ENCODE measurements around the gene CSTPP1. TPM values are rescaled to one million over a fixed set of nuclear protein-coding genes. Genes with fewer than 3 reads are reported as not detected.

CSTPP1 gene
- total RNA-seq, 4 donors from 2014 or later, result 19.1 to 27.0 (median 21.8) TPM

GRCh38 chr11:46901156-46901555, 35.4 kb upstream of the CSTPP1 start:
- TF ChIP-seq POLR2A (IDR thresholded peaks at IDR 0.05), result no peak
- TF ChIP-seq POLR2AphosphoS5 (IDR thresholded peaks at IDR 0.05), result no peak
- no peak for TF ChIP-seq EP300 (IDR thresholded peaks at IDR 0.05)
- no peak for TF ChIP-seq CTCF (IDR thresholded peaks at IDR 0.05)
- no peak for ATAC-seq
- Histone ChIP-seq H3K36me3 (peaks cover 0 to 24% of the 10 kb centered on the region in 2 donors), H3K4me3 (no peak overlapping the region), H3K4me1 (peaks cover 0 to 1% (median 0%) of the 10 kb centered on the region in 3 donors), H3K27ac (no peak overlapping the region), H3K27me3 (no peaks in the 10 kb centered on the region), H3K9me3 (no peaks in the 10 kb centered on the region)
- WGBS, 2 donors (ENCODE audit: low coverage in 1 of 2), result 71% methylated on average over 3 of the region's 3 CpGs

GRCh38 chr11:46902694-46903093, 33.9 kb upstream of the CSTPP1 start:
- WGBS, 2 donors (ENCODE audit: low coverage in 1 of 2), result no CpG with 5 or more reads among the region's 6 CpGs
- no peak for ATAC-seq
- no peak overlapping the region for H3K4me3 ChIP-seq
- H3K9me3 ChIP-seq, result no peaks in the 10 kb centered on the region
- TF ChIP-seq POLR2A (IDR thresholded peaks at IDR 0.05) (no peak), EP300 (IDR thresholded peaks at IDR 0.05) (no peak), CTCF (IDR thresholded peaks at IDR 0.05) (no peak), POLR2AphosphoS5 (IDR thresholded peaks at IDR 0.05) (no peak)
- H3K27me3 ChIP-seq, result no peaks in the 10 kb centered on the region
- peaks cover 0 to 7% (median 0%) of the 10 kb centered on the region in 3 donors for H3K4me1 ChIP-seq
- peaks cover 0 to 24% of the 10 kb centered on the region in 2 donors for H3K36me3 ChIP-seq
- H3K27ac ChIP-seq, result no peak overlapping the region

- Histone ChIP-seq H3K4me1 (peaks cover 0 to 7% (median 0%) of the 10 kb centered on the region in 3 donors), H3K27me3 (no peaks in the 10 kb centered on the region), H3K4me3 (no peak overlapping the region), H3K9me3 (no peaks in the 10 kb centered on the region), H3K27ac (no peak overlapping the region), H3K36me3 (peaks cover 0 to 15% of the 10 kb centered on the region in 2 donors)
- no peak for ATAC-seq
- TF ChIP-seq EP300 (IDR thresholded peaks at IDR 0.05) (no peak), POLR2A (IDR thresholded peaks at IDR 0.05) (no peak)
- WGBS, 2 donors (ENCODE audit: low coverage in 1 of 2), result 40 to 60% methylated on average over 1 of the region's 10 CpGs
Measured at GRCh38 chr11:46903846-46904245, 32.7 kb upstream of the CSTPP1 start.

- H3K27me3 ChIP-seq, result no peaks in the 10 kb centered on the region
- WGBS, 2 donors (ENCODE audit: low coverage in 1 of 2), result 80 to 88% methylated on average over 1 to 4 of the region's 5 CpGs
- no peak for ATAC-seq
- H3K4me3 ChIP-seq, result no peak overlapping the region
- H3K4me1 ChIP-seq, result peaks cover 0 to 7% (median 0%) of the 10 kb centered on the region in 3 donors
- H3K9me3 ChIP-seq, result no peaks in the 10 kb centered on the region
- H3K27ac ChIP-seq, result no peak overlapping the region
- no peaks in the 10 kb centered on the region for H3K36me3 ChIP-seq
- TF ChIP-seq CTCF (IDR thresholded peaks at IDR 0.05), result no peak
- no peak for TF ChIP-seq EP300 (IDR thresholded peaks at IDR 0.05)
- TF ChIP-seq POLR2AphosphoS5 (IDR thresholded peaks at IDR 0.05), result no peak
Measured at GRCh38 chr11:46905806-46906205, 30.8 kb upstream of the CSTPP1 start.

GRCh38 chr11:46906609-46907041, 29.9 kb upstream of the CSTPP1 start:
- peaks cover 0 to 7% (median 0%) of the 10 kb centered on the region in 3 donors for H3K4me1 ChIP-seq
- ATAC-seq, result no peak
- H3K27ac ChIP-seq, result no peak overlapping the region
- TF ChIP-seq CTCF (IDR thresholded peaks at IDR 0.05) (no peak), EP300 (IDR thresholded peaks at IDR 0.05) (no peak), POLR2A (IDR thresholded peaks at IDR 0.05) (no peak), POLR2AphosphoS5 (IDR thresholded peaks at IDR 0.05) (no peak)
- H3K27me3 ChIP-seq, result no peaks in the 10 kb centered on the region
- H3K4me3 ChIP-seq, result no peak overlapping the region
- no peaks in the 10 kb centered on the region for H3K9me3 ChIP-seq
- 20 to 40% methylated on average over 1 to 12 of the region's 13 CpGs for WGBS, 2 donors (ENCODE audit: low coverage in 1 of 2)
- H3K36me3 ChIP-seq, result no peaks in the 10 kb centered on the region

Measured in gastroesophageal sphincter (tissue), 4 donors.